HG02852 (cell line): ENCODE results near the gene PBX3.

Source experiments
- ATAC-seq: cut with Tn5 transposase; IDR thresholded peaks from one replicate; pipeline ENCODE4 v1.9.1; 2021; ENCODE audit warnings: mild to moderate bottlenecking, moderate library complexity; ENCODE audit not compliant: unreplicated experiment

PBX3 gene

GRCh38 chr9:125897481-125897880 lies 150.3 kb downstream of the PBX3 start:
- ATAC-seq: no peak

GRCh38 chr9:125902214-125902613 lies 155.0 kb downstream of the PBX3 start:
- ATAC-seq: no peak

GRCh38 chr9:125902831-125903512 lies 155.8 kb downstream of the PBX3 start:
- ATAC-seq: no peak

GRCh38 chr9:125904155-125904851 lies 157.1 kb downstream of the PBX3 start:
- no peak for ATAC-seq

GRCh38 chr9:125906144-125906543 lies 159.0 kb downstream of the PBX3 start:
- no peak for ATAC-seq

- ATAC-seq: no peak
Measured at GRCh38 chr9:125906893-125907292, 159.7 kb downstream of the PBX3 start.

GRCh38 chr9:125908136-125908535 lies 161.0 kb downstream of the PBX3 start:
- ATAC-seq: no peak

- no peak for ATAC-seq
Measured at GRCh38 chr9:125908966-125909365, 161.8 kb downstream of the PBX3 start.

GRCh38 chr9:125909459-125909858 lies 162.3 kb downstream of the PBX3 start:
- ATAC-seq: no peak

- no peak for ATAC-seq
Measured at GRCh38 chr9:125910286-125910685, 163.1 kb downstream of the PBX3 start.

- ATAC-seq: no peak
Measured at GRCh38 chr9:125911861-125912644, 164.9 kb downstream of the PBX3 start.

GRCh38 chr9:125912667-125913066 lies 165.5 kb downstream of the PBX3 start:
- ATAC-seq: no peak

- no peak for ATAC-seq
Measured at GRCh38 chr9:125913551-125913950, 166.4 kb downstream of the PBX3 start.

- no peak for ATAC-seq
Measured at GRCh38 chr9:125914411-125914810, 167.2 kb downstream of the PBX3 start.

- no peak for ATAC-seq
Measured at GRCh38 chr9:125915606-125916005, 168.4 kb downstream of the PBX3 start.

GRCh38 chr9:125919565-125919964 lies 172.4 kb downstream of the PBX3 start:
- ATAC-seq: no peak

- no peak for ATAC-seq
Measured at GRCh38 chr9:125920402-125920801, 173.2 kb downstream of the PBX3 start.

- no peak for ATAC-seq
Measured at GRCh38 chr9:125922854-125923253, 175.7 kb downstream of the PBX3 start.

GRCh38 chr9:125924351-125924750 lies 177.2 kb downstream of the PBX3 start:
- no peak for ATAC-seq

GRCh38 chr9:125926936-125927335 lies 179.8 kb downstream of the PBX3 start:
- no peak for ATAC-seq

GRCh38 chr9:125929846-125930245 lies 182.7 kb downstream of the PBX3 start:
- no peak for ATAC-seq

GRCh38 chr9:125931211-125931610 lies 184.0 kb downstream of the PBX3 start:
- no peak for ATAC-seq
